Endothelial cell of umbilical vein (primary cell): ENCODE data around the gene HGFAC.

Experiments used
- GATA2 ChIP-seq: IDR thresholded peaks from 2 replicates; pipeline ENCODE4 v1.7.0; 2011; ENCODE audit warnings: low read depth, mild to moderate bottlenecking, moderate library complexity, mixed read lengths, low read length; ENCODE audit not compliant: insufficient read length, insufficient read depth
- MYC ChIP-seq: IDR thresholded peaks from one replicate; pipeline ENCODE4 v1.6.1; 2011; ENCODE audit warnings: mild to moderate bottlenecking, low read depth, low read length
- POLR2A ChIP-seq: IDR thresholded peaks from 2 replicates; pipeline ENCODE4 v1.6.1; 2012; ENCODE audit warnings: low read depth, mild to moderate bottlenecking, control low read depth, low read length
- POLR2AphosphoS5 ChIP-seq: IDR thresholded peaks from 2 replicates; pipeline ENCODE4 v1.6.1; 2012; ENCODE audit warnings: low read depth, mild to moderate bottlenecking, control low read depth, low read length, moderate library complexity; ENCODE audit not compliant: insufficient read depth
- TF ChIP-seq, protein P1 (sequence below), 2 donors: IDR thresholded peaks; 1 replicate in 1 of 2; 2 replicates in 1 of 2; pipeline ENCODE4 v1.5.1; 2011; ENCODE audit warnings: low read length in 2 of 2, mild to moderate bottlenecking in 2 of 2, moderate library complexity in 2 of 2, control low read depth in 1 of 2, inconsistent platforms in 1 of 2, low read depth in 1 of 2; ENCODE audit not compliant: insufficient read depth in 1 of 2; ENCODE audit errors: extremely low read depth in 1 of 2

DNA sequence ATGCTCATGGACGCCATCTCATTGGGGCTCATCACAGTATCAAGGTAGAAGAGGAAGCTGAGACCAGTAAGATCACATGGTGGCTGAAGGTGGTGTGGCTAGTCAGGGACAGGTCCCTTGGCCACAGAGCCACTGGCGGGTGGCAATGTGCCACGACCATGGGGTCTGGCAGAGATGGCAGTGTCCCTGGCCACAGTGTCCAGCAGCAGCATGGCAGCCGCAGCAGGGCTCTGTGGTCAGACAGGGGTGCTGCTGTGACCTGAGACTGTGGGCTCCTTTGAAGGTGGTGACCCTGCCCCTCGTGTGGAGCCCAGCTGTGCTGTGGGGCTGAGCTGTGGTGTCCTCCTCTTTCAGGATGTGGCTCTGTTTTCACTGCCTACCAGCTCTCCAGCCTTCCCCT, 19.2 kb downstream of the HGFAC start:
- TF ChIP-seq, protein P1, sequence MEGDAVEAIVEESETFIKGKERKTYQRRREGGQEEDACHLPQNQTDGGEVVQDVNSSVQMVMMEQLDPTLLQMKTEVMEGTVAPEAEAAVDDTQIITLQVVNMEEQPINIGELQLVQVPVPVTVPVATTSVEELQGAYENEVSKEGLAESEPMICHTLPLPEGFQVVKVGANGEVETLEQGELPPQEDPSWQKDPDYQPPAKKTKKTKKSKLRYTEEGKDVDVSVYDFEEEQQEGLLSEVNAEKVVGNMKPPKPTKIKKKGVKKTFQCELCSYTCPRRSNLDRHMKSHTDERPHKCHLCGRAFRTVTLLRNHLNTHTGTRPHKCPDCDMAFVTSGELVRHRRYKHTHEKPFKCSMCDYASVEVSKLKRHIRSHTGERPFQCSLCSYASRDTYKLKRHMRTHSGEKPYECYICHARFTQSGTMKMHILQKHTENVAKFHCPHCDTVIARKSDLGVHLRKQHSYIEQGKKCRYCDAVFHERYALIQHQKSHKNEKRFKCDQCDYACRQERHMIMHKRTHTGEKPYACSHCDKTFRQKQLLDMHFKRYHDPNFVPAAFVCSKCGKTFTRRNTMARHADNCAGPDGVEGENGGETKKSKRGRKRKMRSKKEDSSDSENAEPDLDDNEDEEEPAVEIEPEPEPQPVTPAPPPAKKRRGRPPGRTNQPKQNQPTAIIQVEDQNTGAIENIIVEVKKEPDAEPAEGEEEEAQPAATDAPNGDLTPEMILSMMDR (IDR thresholded peaks at IDR 0.05; ENCODE audit: extremely low read depth in 1 of 2, insufficient read depth in 1 of 2, low read depth in 1 of 2, low read length in 2 of 2), result no peak
- TF ChIP-seq GATA2 (no peak), POLR2AphosphoS5 (no peak), POLR2A (no peak), MYC (no peak)
